ENCODE data around the gene GARRE1.

The GARRE1 gene

DNA sequence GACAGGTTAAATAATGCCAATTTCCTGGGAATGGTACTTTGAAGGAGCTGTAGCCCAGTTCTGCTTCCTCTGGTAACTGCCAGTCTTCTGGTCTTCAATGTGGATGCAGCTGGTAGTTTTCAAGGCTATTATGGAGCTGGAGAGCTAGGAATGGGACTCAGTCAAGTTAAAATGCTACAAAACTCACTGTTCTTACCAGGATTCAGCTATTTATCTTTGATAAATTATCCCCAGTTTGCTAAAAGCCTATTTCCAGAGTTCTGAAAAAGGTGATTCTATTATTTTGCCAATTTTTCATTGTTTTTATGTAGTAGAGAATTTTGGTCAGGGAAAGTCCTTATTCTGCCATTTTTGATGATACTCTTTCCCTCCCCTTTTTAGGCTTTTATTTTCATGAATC is 40.7 kb downstream of the GARRE1 start:
- no peak for DNase-seq

DNA sequence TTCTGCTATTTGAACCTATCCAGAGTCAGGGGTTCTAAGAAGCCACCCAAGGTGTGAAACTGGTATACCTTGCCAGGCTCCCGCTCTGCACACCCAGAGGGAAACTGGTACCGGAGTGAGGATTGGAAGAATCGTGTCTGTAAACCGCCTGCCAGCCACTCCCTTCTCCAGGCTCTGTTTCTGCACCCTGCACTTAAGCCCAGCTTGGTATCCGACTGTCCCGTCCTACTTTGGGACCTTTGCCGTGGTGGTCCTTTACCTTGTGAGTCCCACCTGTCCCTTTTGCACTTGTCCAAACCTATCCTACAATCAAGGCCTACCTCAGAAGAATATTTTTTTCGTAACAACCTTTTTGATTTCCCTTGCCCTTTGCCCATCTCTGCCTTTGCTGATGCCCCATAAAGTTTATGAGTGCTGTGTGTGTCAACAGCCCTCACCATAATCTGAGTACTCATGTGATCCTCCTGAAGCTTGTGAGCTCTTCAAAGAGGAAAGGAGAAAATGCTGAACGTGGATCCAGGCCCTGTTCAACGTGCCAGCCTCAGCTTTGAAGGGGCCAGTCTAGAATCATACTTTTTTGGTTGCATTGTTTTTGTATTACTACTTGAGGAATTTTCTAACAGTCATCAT is 44.7 kb downstream of the GARRE1 start:
- DNase-seq = no peak

DNA sequence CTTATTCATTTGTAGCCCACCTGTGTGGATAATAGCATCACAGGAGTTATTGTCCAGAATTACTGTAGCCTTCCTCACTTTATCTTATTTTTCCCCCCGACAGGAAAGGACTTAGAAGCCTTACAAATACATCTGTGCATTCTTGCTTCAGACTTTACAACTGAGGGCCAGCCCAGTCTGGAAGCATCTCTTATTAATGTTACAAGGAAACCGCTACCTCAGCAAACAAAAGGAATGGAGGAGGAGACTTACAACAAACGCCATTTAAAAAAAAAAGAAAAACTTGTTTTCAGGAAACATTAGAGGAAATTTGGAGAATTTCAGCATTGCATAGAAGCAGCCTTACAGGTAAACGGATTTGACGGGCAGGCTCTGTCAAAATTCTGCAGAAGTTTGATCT is 45.2 kb downstream of the GARRE1 start:
- no peak for DNase-seq

DNA sequence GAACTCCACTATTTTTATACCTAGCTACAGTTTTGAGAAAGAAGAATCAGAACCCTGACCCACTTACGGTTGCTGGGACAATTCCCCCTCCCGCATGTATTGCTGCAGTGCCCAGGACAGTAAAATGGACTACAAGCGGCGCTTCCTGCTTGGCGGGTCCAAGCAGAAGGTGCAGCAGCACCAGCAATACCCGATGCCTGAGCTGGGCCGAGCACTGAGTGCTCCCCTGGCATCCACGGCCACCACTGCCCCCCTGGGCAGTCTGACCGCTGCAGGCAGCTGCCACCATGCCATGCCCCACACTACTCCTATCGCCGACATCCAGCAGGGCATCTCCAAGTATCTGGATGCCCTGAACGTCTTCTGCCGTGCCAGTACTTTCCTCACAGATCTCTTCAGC is 46.0 kb downstream of the GARRE1 start:
- no peak for DNase-seq

DNA sequence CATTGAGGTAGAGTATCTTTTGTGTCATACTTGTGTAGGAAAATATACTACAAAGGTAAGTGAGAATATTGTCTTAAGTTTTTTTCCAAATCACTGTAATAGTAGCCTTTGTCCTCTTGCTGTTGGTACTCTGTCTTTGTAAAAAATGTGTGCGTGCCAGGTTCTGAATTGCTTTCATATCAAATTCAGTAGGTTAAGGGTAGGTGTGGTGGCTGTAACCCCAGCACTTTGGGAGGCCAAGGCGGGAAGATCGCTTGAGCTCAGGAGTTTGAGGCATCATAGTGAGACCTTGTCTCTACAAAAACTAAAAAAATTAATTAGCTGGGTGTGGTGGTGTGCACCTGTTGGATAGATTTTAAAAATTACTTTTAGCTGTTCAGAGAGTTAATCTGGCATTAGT is 46.6 kb downstream of the GARRE1 start:
- no peak for DNase-seq
